Activated CD4-positive, alpha-beta T cell treated with anti-CD3 and anti-CD28 coated beads, Interleukin-2, Interleukin-4, amounts not matched to agents 100 ng/mL and 50 ng/mL, durations not matched to agents 16 hours and 8 hours (primary cell): ENCODE results near the gene LHPP.
A peak's percentile ranks its signal among the peaks of the same experiment; 100 is the strongest.

Experiments
- DNase-seq: peaks from one replicate; pipeline ENCODE4 v3.0.0-alpha.2; 2020; ENCODE audit warnings: low spot score

The LHPP gene

GRCh38 chr10:124472071-124472470 is 10.4 kb downstream of the LHPP start:
- no peak for DNase-seq

GRCh38 chr10:124473070-124473469 is 11.4 kb downstream of the LHPP start:
- no peak for DNase-seq

GRCh38 chr10:124474514-124475070 is 13.0 kb downstream of the LHPP start:
- no peak for DNase-seq

GRCh38 chr10:124476043-124476725 is 14.6 kb downstream of the LHPP start:
- DNase-seq: no peak

GRCh38 chr10:124477614-124478363 is 16.2 kb downstream of the LHPP start:
- no peak for DNase-seq

GRCh38 chr10:124478515-124478914 is 16.9 kb downstream of the LHPP start:
- DNase-seq: no peak

GRCh38 chr10:124480860-124481259 is 19.2 kb downstream of the LHPP start:
- DNase-seq: no peak

GRCh38 chr10:124481717-124482116 is 20.1 kb downstream of the LHPP start:
- DNase-seq: no peak

- no peak for DNase-seq
These were observed 20.7 kb downstream of the LHPP start for GRCh38 chr10:124482236-124482800.

- DNase-seq: no peak
These were observed 21.3 kb downstream of the LHPP start for GRCh38 chr10:124482876-124483275.

GRCh38 chr10:124484031-124484430 is 22.4 kb downstream of the LHPP start:
- DNase-seq: no peak

GRCh38 chr10:124484661-124485060 is 23.0 kb downstream of the LHPP start:
- no peak for DNase-seq

GRCh38 chr10:124486635-124487034 is 25.0 kb downstream of the LHPP start:
- DNase-seq: no peak

GRCh38 chr10:124491105-124491504 is 29.5 kb downstream of the LHPP start:
- DNase-seq: no peak

GRCh38 chr10:124492266-124492665 is 30.6 kb downstream of the LHPP start:
- no peak for DNase-seq

GRCh38 chr10:124493214-124493882 is 31.7 kb downstream of the LHPP start:
- no peak for DNase-seq

- peak; percentile 15 for DNase-seq
These were observed 32.6 kb downstream of the LHPP start for GRCh38 chr10:124494046-124494807.

- DNase-seq: no peak
These were observed 33.5 kb downstream of the LHPP start for GRCh38 chr10:124495162-124495561.

- DNase-seq: no peak
These were observed 34.1 kb downstream of the LHPP start for GRCh38 chr10:124495725-124496124.

GRCh38 chr10:124496150-124496549 is 34.5 kb downstream of the LHPP start:
- DNase-seq: no peak

GRCh38 chr10:124496620-124497019 is 35.0 kb downstream of the LHPP start:
- no peak for DNase-seq
